KOPT-K1 (cell line): ENCODE results near the gene WWP2.

ENCODE experiments used
- H3K27ac ChIP-seq: fragments of 200-600 bp; sonication (generic); 2 replicates; pipeline ENCODE4 v1.5.1; 2016; ENCODE audit warnings: antibody characterized with exemption, mild to moderate bottlenecking, low read depth, low read length; ENCODE audit not compliant: poor library complexity, severe bottlenecking
- H3K36me3 ChIP-seq: fragments of 200-600 bp; sonication (generic); 2 replicates; pipeline ENCODE4 v1.5.1; 2017; ENCODE audit warnings: antibody characterized with exemption, mild to moderate bottlenecking, low read length, moderate library complexity; ENCODE audit not compliant: insufficient read depth
- H3K9me3 ChIP-seq: fragments of 200-600 bp; sonication (generic); 2 replicates; pipeline ENCODE4 v1.5.1; 2017; ENCODE audit warnings: antibody characterized with exemption, low read length, mild to moderate bottlenecking; ENCODE audit not compliant: insufficient read depth, poor library complexity, severe bottlenecking

The WWP2 gene

GRCh38 chr16:69917739-69918138, 155.6 kb downstream of the WWP2 start:
- no peak overlapping the region for H3K27ac ChIP-seq

GRCh38 chr16:69918241-69918640, 156.1 kb downstream of the WWP2 start:
- Histone ChIP-seq H3K9me3 (no peaks in the 10 kb centered on the region), H3K36me3 (no peaks in the 10 kb centered on the region), H3K27ac (no peak overlapping the region)

More at GRCh38 chr16:69917739-69918138, 155.6 kb downstream of the WWP2 start:
- H3K9me3 ChIP-seq: no peaks in the 10 kb centered on the region
- no peaks in the 10 kb centered on the region for H3K36me3 ChIP-seq

- Histone ChIP-seq H3K36me3 (no peaks in the 10 kb centered on the region), H3K9me3 (no peaks in the 10 kb centered on the region), H3K27ac (no peak overlapping the region)
These were observed 159.0 kb downstream of the WWP2 start for GRCh38 chr16:69921127-69921526.

- Histone ChIP-seq H3K9me3 (no peaks in the 10 kb centered on the region), H3K27ac (no peak overlapping the region), H3K36me3 (no peaks in the 10 kb centered on the region)
These were observed 160.1 kb downstream of the WWP2 start for GRCh38 chr16:69922200-69922599.

- Histone ChIP-seq H3K9me3 (no peaks in the 10 kb centered on the region), H3K27ac (no peak overlapping the region), H3K36me3 (no peaks in the 10 kb centered on the region)
These were observed 162.1 kb downstream of the WWP2 start for GRCh38 chr16:69924041-69924775.

- H3K27ac ChIP-seq: no peak overlapping the region
- no peaks in the 10 kb centered on the region for H3K9me3 ChIP-seq
- H3K36me3 ChIP-seq: no peaks in the 10 kb centered on the region
These were observed 162.7 kb downstream of the WWP2 start for GRCh38 chr16:69924777-69925191.

GRCh38 chr16:69925311-69925710, 163.2 kb downstream of the WWP2 start:
- Histone ChIP-seq H3K9me3 (no peaks in the 10 kb centered on the region), H3K27ac (no peak overlapping the region), H3K36me3 (no peaks in the 10 kb centered on the region)

GRCh38 chr16:69926241-69926640, 164.1 kb downstream of the WWP2 start:
- H3K9me3 ChIP-seq: no peaks in the 10 kb centered on the region
- no peak overlapping the region for H3K27ac ChIP-seq
- H3K36me3 ChIP-seq: no peaks in the 10 kb centered on the region

GRCh38 chr16:69927056-69927757, 165.1 kb downstream of the WWP2 start:
- 0 out of 2 replicates have a peak, but pooled peaks cover under 1% of the 10 kb centered on the region for H3K36me3 ChIP-seq
- H3K27ac ChIP-seq: no peak overlapping the region
- no peaks in the 10 kb centered on the region for H3K9me3 ChIP-seq

GRCh38 chr16:69928856-69929400, 166.8 kb downstream of the WWP2 start:
- Histone ChIP-seq H3K9me3 (no peaks in the 10 kb centered on the region), H3K36me3 (peaks cover 16% of the 10 kb centered on the region), H3K27ac (no peak overlapping the region)

- Histone ChIP-seq H3K9me3 (no peaks in the 10 kb centered on the region), H3K36me3 (peaks cover 16% of the 10 kb centered on the region), H3K27ac (no peak overlapping the region)
These were observed 167.3 kb downstream of the WWP2 start for GRCh38 chr16:69929480-69929879.

GRCh38 chr16:69930117-69930776, 168.1 kb downstream of the WWP2 start:
- peaks cover 16% of the 10 kb centered on the region for H3K36me3 ChIP-seq
- H3K27ac ChIP-seq: no peak overlapping the region
- H3K9me3 ChIP-seq: no peaks in the 10 kb centered on the region

- no peaks in the 10 kb centered on the region for H3K9me3 ChIP-seq
- H3K27ac ChIP-seq: no peak overlapping the region
- peaks cover 27% of the 10 kb centered on the region for H3K36me3 ChIP-seq
These were observed 169.5 kb downstream of the WWP2 start for GRCh38 chr16:69931631-69932030.

GRCh38 chr16:69932228-69932627, 170.1 kb downstream of the WWP2 start:
- Histone ChIP-seq H3K9me3 (no peaks in the 10 kb centered on the region), H3K27ac (no peak overlapping the region), H3K36me3 (peaks cover 33% of the 10 kb centered on the region)

- H3K9me3 ChIP-seq: no peaks in the 10 kb centered on the region
- no peak overlapping the region for H3K27ac ChIP-seq
- peaks cover 38% of the 10 kb centered on the region for H3K36me3 ChIP-seq
These were observed 170.7 kb downstream of the WWP2 start for GRCh38 chr16:69932691-69933392.
